ENCODE results near the gene AP5S1. TPM values are rescaled to one million over a fixed set of nuclear protein-coding genes. Genes with fewer than 3 reads are reported as not detected.
"Not testable (repeated sequence)": the region's sequence is repeated elsewhere in the genome, so short reads cannot be mapped to it uniquely, and the experiment has no call there.

The AP5S1 gene
- total RNA-seq, 1 experiment from 2014 or later = 17.5 TPM

DNA sequence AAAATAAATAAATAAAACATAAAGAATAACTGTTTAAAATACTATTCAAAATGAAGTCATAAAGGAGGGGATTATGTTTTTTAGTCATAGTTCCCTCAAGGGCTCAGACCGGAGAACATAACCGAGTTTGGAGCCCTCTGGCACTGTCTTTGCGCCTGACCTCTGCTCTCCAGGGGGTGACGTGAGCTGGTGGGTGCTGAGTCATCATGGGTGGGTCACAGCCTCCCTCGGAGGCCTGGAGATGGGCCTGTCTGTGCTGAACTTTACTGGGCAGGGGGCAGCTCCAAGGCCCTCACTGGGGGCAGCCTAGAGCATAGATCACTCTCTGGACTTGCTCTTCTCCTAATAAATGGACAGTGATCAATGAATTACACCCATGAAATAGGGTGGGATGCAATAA lies 23.1 kb downstream of the AP5S1 start:
- CTCF ChIA-PET = no interaction called here

GRCh38 chr20:3843990-3844619 lies 23.8 kb downstream of the AP5S1 start:
- intact Hi-C loops (cut with micrococcal nuclease; ENCODE audit: unreplicated experiment); H3K4me3 ChIP-seq (ENCODE audit: low read depth, low read length, poor library complexity, severe bottlenecking); H3K36me3 ChIP-seq (ENCODE audit: insufficient read depth, low read length, poor library complexity, severe bottlenecking); DNase-seq (ENCODE audit: low spot score); POLR2A ChIA-PET (ENCODE audit: low non-redundant PET); BruUV-seq (replicated peaks); H3K9me3 ChIP-seq (ENCODE audit: low read depth, low read length, poor library complexity, severe bottlenecking); CTCF ChIA-PET; H3K4me1 ChIP-seq (ENCODE audit: insufficient read depth, low read length, poor library complexity, severe bottlenecking); H3K27me3 ChIP-seq (replicated peaks; ENCODE audit: insufficient read depth, low read depth, low read length, poor library complexity); H3K27ac ChIP-seq (ENCODE audit: low read depth, low read length, poor library complexity, severe bottlenecking): not testable (repeated sequence)

More for the DNA sequence above, 23.1 kb downstream of the AP5S1 start:
- Histone ChIP-seq H3K9me3 (ENCODE audit: low read depth, low read length, poor library complexity, severe bottlenecking) (no peaks in the 10 kb centered on the region), H3K4me3 (ENCODE audit: low read depth, low read length, poor library complexity, severe bottlenecking) (no peak overlapping the region), H3K27me3 (replicated peaks; ENCODE audit: insufficient read depth, low read depth, low read length, poor library complexity) (no peaks in the 10 kb centered on the region), H3K4me1 (ENCODE audit: insufficient read depth, low read length, poor library complexity, severe bottlenecking) (no peaks in the 10 kb centered on the region), H3K27ac (ENCODE audit: low read depth, low read length, poor library complexity, severe bottlenecking) (no peak overlapping the region), H3K36me3 (ENCODE audit: insufficient read depth, low read length, poor library complexity, severe bottlenecking) (no peaks in the 10 kb centered on the region)
- BruUV-seq (replicated peaks) = no TSS peak
- POLR2A ChIA-PET (ENCODE audit: low non-redundant PET) = no interaction called here
- DNase-seq (ENCODE audit: low spot score) = no peak
- TF ChIP-seq, protein P1, sequence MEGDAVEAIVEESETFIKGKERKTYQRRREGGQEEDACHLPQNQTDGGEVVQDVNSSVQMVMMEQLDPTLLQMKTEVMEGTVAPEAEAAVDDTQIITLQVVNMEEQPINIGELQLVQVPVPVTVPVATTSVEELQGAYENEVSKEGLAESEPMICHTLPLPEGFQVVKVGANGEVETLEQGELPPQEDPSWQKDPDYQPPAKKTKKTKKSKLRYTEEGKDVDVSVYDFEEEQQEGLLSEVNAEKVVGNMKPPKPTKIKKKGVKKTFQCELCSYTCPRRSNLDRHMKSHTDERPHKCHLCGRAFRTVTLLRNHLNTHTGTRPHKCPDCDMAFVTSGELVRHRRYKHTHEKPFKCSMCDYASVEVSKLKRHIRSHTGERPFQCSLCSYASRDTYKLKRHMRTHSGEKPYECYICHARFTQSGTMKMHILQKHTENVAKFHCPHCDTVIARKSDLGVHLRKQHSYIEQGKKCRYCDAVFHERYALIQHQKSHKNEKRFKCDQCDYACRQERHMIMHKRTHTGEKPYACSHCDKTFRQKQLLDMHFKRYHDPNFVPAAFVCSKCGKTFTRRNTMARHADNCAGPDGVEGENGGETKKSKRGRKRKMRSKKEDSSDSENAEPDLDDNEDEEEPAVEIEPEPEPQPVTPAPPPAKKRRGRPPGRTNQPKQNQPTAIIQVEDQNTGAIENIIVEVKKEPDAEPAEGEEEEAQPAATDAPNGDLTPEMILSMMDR (conservative IDR thresholded peaks at IDR 0.05; ENCODE audit: low read depth, low read length) = no peak
- TF ChIP-seq EZH2 (IDR thresholded peaks at IDR 0.05; ENCODE audit: borderline replicate concordance, low read depth, low read length, poor library complexity, severe bottlenecking) = no peak
- intact Hi-C loops (cut with micrococcal nuclease; ENCODE audit: unreplicated experiment) = no loop called here

DNA sequence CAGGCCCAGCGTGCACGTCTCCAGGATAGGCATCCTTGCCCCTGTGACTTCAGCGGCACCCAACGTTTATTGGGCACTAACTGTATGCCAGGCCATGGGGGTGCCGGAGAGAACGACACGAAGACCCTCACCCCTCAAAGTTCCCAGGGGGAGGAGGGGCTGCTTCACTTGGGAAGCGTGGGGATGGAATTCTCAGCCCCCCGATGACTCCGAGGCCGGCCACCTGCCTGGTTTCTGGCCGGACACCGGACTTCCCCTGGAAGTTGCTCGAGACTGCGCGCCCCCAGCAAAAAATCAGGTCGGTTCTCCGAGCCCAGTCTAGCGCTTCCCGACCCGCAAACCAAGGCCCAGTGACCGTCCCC lies 26.0 kb downstream of the AP5S1 start:
- no TSS peak for BruUV-seq (replicated peaks)

More for the DNA sequence above, 26.0 kb downstream of the AP5S1 start:
- Histone ChIP-seq H3K27me3 (replicated peaks; ENCODE audit: insufficient read depth, low read depth, low read length, poor library complexity) (no peaks in the 10 kb centered on the region), H3K4me3 (ENCODE audit: low read depth, low read length, poor library complexity, severe bottlenecking) (peak overlapping the region; percentile 94), H3K36me3 (ENCODE audit: insufficient read depth, low read length, poor library complexity, severe bottlenecking) (no peaks in the 10 kb centered on the region), H3K4me1 (ENCODE audit: insufficient read depth, low read length, poor library complexity, severe bottlenecking) (no peaks in the 10 kb centered on the region), H3K27ac (ENCODE audit: low read depth, low read length, poor library complexity, severe bottlenecking) (peak overlapping the region; percentile 95), H3K9me3 (ENCODE audit: low read depth, low read length, poor library complexity, severe bottlenecking) (no peaks in the 10 kb centered on the region)
- intact Hi-C loops (cut with micrococcal nuclease; ENCODE audit: unreplicated experiment) = no loop called here
- ChIA-PET POLR2A (ENCODE audit: low non-redundant PET) (no interaction called here), CTCF (no interaction called here)
- TF ChIP-seq, protein P1 (conservative IDR thresholded peaks at IDR 0.05; ENCODE audit: low read depth, low read length) = no peak
- TF ChIP-seq EZH2 (IDR thresholded peaks at IDR 0.05; ENCODE audit: borderline replicate concordance, low read depth, low read length, poor library complexity, severe bottlenecking) = no peak
- DNase-seq (ENCODE audit: low spot score) = no peak

Data from A673 (cell line).